ENCODE data around the gene IL20.

IL20 gene

GRCh38 chr1:206860165-206860564 lies 5.3 kb upstream of the IL20 start:
- no peak overlapping the region for H3K4me3 ChIP-seq (ENCODE audit: low read depth, low read length)
- no peak overlapping the region for H3K9ac ChIP-seq (ENCODE audit: low read depth, low read length)
- H3K9me3 ChIP-seq (ENCODE audit: control insufficient read depth, insufficient read depth, low read length): no peaks in the 10 kb centered on the region
- no peaks in the 10 kb centered on the region for H3K36me3 ChIP-seq (ENCODE audit: control insufficient read depth, insufficient read depth, low read length)
- no peaks in the 10 kb centered on the region for H3K4me1 ChIP-seq (ENCODE audit: control insufficient read depth, insufficient read depth, low read length)
- H3K27me3 ChIP-seq (ENCODE audit: control insufficient read depth, insufficient read depth, low read length): no peaks in the 10 kb centered on the region

GRCh38 chr1:206863266-206863665 lies 2.2 kb upstream of the IL20 start:
- Histone ChIP-seq H3K4me3 (ENCODE audit: low read depth, low read length) (no peak overlapping the region), H3K9me3 (ENCODE audit: control insufficient read depth, insufficient read depth, low read length) (no peaks in the 10 kb centered on the region), H3K4me1 (ENCODE audit: control insufficient read depth, insufficient read depth, low read length) (no peaks in the 10 kb centered on the region), H3K27me3 (ENCODE audit: control insufficient read depth, insufficient read depth, low read length) (peaks cover 6% of the 10 kb centered on the region), H3K9ac (ENCODE audit: low read depth, low read length) (no peak overlapping the region), H3K36me3 (ENCODE audit: control insufficient read depth, insufficient read depth, low read length) (no peaks in the 10 kb centered on the region)

GRCh38 chr1:206866062-206866461 lies 639 bp downstream of the IL20 start:
- no peak overlapping the region for H3K9ac ChIP-seq (ENCODE audit: low read depth, low read length)
- H3K4me3 ChIP-seq (ENCODE audit: low read depth, low read length): no peak overlapping the region
- H3K9me3 ChIP-seq (ENCODE audit: control insufficient read depth, insufficient read depth, low read length): no peaks in the 10 kb centered on the region
- H3K27me3 ChIP-seq (ENCODE audit: control insufficient read depth, insufficient read depth, low read length): peaks cover 6% of the 10 kb centered on the region
- no peaks in the 10 kb centered on the region for H3K4me1 ChIP-seq (ENCODE audit: control insufficient read depth, insufficient read depth, low read length)
- no peaks in the 10 kb centered on the region for H3K36me3 ChIP-seq (ENCODE audit: control insufficient read depth, insufficient read depth, low read length)

GRCh38 chr1:206867239-206867638 lies 1.8 kb downstream of the IL20 start:
- Histone ChIP-seq H3K9me3 (ENCODE audit: control insufficient read depth, insufficient read depth, low read length) (no peaks in the 10 kb centered on the region), H3K36me3 (ENCODE audit: control insufficient read depth, insufficient read depth, low read length) (no peaks in the 10 kb centered on the region), H3K4me3 (ENCODE audit: low read depth, low read length) (no peak overlapping the region), H3K4me1 (ENCODE audit: control insufficient read depth, insufficient read depth, low read length) (no peaks in the 10 kb centered on the region), H3K27me3 (ENCODE audit: control insufficient read depth, insufficient read depth, low read length) (peaks cover 6% of the 10 kb centered on the region), H3K9ac (ENCODE audit: low read depth, low read length) (no peak overlapping the region)

GRCh38 chr1:206867716-206868115 lies 2.3 kb downstream of the IL20 start:
- no peaks in the 10 kb centered on the region for H3K9me3 ChIP-seq (ENCODE audit: control insufficient read depth, insufficient read depth, low read length)
- H3K4me3 ChIP-seq (ENCODE audit: low read depth, low read length): no peak overlapping the region
- peaks cover 6% of the 10 kb centered on the region for H3K27me3 ChIP-seq (ENCODE audit: control insufficient read depth, insufficient read depth, low read length)
- H3K4me1 ChIP-seq (ENCODE audit: control insufficient read depth, insufficient read depth, low read length): no peaks in the 10 kb centered on the region
- H3K36me3 ChIP-seq (ENCODE audit: control insufficient read depth, insufficient read depth, low read length): no peaks in the 10 kb centered on the region
- no peak overlapping the region for H3K9ac ChIP-seq (ENCODE audit: low read depth, low read length)

- no peaks in the 10 kb centered on the region for H3K36me3 ChIP-seq (ENCODE audit: control insufficient read depth, insufficient read depth, low read length)
- H3K9ac ChIP-seq (ENCODE audit: low read depth, low read length): no peak overlapping the region
- no peaks in the 10 kb centered on the region for H3K4me1 ChIP-seq (ENCODE audit: control insufficient read depth, insufficient read depth, low read length)
- no peak overlapping the region for H3K4me3 ChIP-seq (ENCODE audit: low read depth, low read length)
- H3K9me3 ChIP-seq (ENCODE audit: control insufficient read depth, insufficient read depth, low read length): no peaks in the 10 kb centered on the region
- peaks cover 6% of the 10 kb centered on the region for H3K27me3 ChIP-seq (ENCODE audit: control insufficient read depth, insufficient read depth, low read length)
Measured at GRCh38 chr1:206868264-206868663, 2.8 kb downstream of the IL20 start.

GRCh38 chr1:206872139-206872538 lies 6.7 kb downstream of the IL20 start:
- Histone ChIP-seq H3K27me3 (ENCODE audit: control insufficient read depth, insufficient read depth, low read length) (peaks cover 2% of the 10 kb centered on the region), H3K36me3 (ENCODE audit: control insufficient read depth, insufficient read depth, low read length) (no peaks in the 10 kb centered on the region), H3K4me3 (ENCODE audit: low read depth, low read length) (no peak overlapping the region), H3K9me3 (ENCODE audit: control insufficient read depth, insufficient read depth, low read length) (no peaks in the 10 kb centered on the region), H3K4me1 (ENCODE audit: control insufficient read depth, insufficient read depth, low read length) (no peaks in the 10 kb centered on the region), H3K9ac (ENCODE audit: low read depth, low read length) (no peak overlapping the region)

GRCh38 chr1:206873603-206874188 lies 8.3 kb downstream of the IL20 start:
- no peaks in the 10 kb centered on the region for H3K9me3 ChIP-seq (ENCODE audit: control insufficient read depth, insufficient read depth, low read length)
- no peak overlapping the region for H3K4me3 ChIP-seq (ENCODE audit: low read depth, low read length)
- H3K27me3 ChIP-seq (ENCODE audit: control insufficient read depth, insufficient read depth, low read length): no peaks in the 10 kb centered on the region
- no peaks in the 10 kb centered on the region for H3K4me1 ChIP-seq (ENCODE audit: control insufficient read depth, insufficient read depth, low read length)
- H3K36me3 ChIP-seq (ENCODE audit: control insufficient read depth, insufficient read depth, low read length): no peaks in the 10 kb centered on the region
- no peak overlapping the region for H3K9ac ChIP-seq (ENCODE audit: low read depth, low read length)

- H3K9me3 ChIP-seq (ENCODE audit: control insufficient read depth, insufficient read depth, low read length): no peaks in the 10 kb centered on the region
- H3K9ac ChIP-seq (ENCODE audit: low read depth, low read length): no peak overlapping the region
- no peaks in the 10 kb centered on the region for H3K27me3 ChIP-seq (ENCODE audit: control insufficient read depth, insufficient read depth, low read length)
- H3K4me1 ChIP-seq (ENCODE audit: control insufficient read depth, insufficient read depth, low read length): no peaks in the 10 kb centered on the region
- H3K4me3 ChIP-seq (ENCODE audit: low read depth, low read length): no peak overlapping the region
- no peaks in the 10 kb centered on the region for H3K36me3 ChIP-seq (ENCODE audit: control insufficient read depth, insufficient read depth, low read length)
Measured at GRCh38 chr1:206875752-206876377, 10.4 kb downstream of the IL20 start.

- no peak overlapping the region for H3K4me3 ChIP-seq (ENCODE audit: low read depth, low read length)
- no peaks in the 10 kb centered on the region for H3K9me3 ChIP-seq (ENCODE audit: control insufficient read depth, insufficient read depth, low read length)
- H3K9ac ChIP-seq (ENCODE audit: low read depth, low read length): no peak overlapping the region
- no peaks in the 10 kb centered on the region for H3K36me3 ChIP-seq (ENCODE audit: control insufficient read depth, insufficient read depth, low read length)
- H3K27me3 ChIP-seq (ENCODE audit: control insufficient read depth, insufficient read depth, low read length): no peaks in the 10 kb centered on the region
- no peaks in the 10 kb centered on the region for H3K4me1 ChIP-seq (ENCODE audit: control insufficient read depth, insufficient read depth, low read length)
Measured at GRCh38 chr1:206878456-206878855, 13.0 kb downstream of the IL20 start.

- Histone ChIP-seq H3K4me3 (ENCODE audit: low read depth, low read length) (no peak overlapping the region), H3K27me3 (ENCODE audit: control insufficient read depth, insufficient read depth, low read length) (no peaks in the 10 kb centered on the region), H3K9me3 (ENCODE audit: control insufficient read depth, insufficient read depth, low read length) (no peaks in the 10 kb centered on the region), H3K4me1 (ENCODE audit: control insufficient read depth, insufficient read depth, low read length) (no peaks in the 10 kb centered on the region), H3K9ac (ENCODE audit: low read depth, low read length) (no peak overlapping the region), H3K36me3 (ENCODE audit: control insufficient read depth, insufficient read depth, low read length) (no peaks in the 10 kb centered on the region)
Measured at GRCh38 chr1:206880314-206880713, 14.9 kb downstream of the IL20 start.

GRCh38 chr1:206882555-206882954 lies 17.1 kb downstream of the IL20 start:
- H3K9ac ChIP-seq (ENCODE audit: low read depth, low read length): no peak overlapping the region
- no peak overlapping the region for H3K4me3 ChIP-seq (ENCODE audit: low read depth, low read length)
- H3K27me3 ChIP-seq (ENCODE audit: control insufficient read depth, insufficient read depth, low read length): no peaks in the 10 kb centered on the region
- no peaks in the 10 kb centered on the region for H3K4me1 ChIP-seq (ENCODE audit: control insufficient read depth, insufficient read depth, low read length)
- H3K9me3 ChIP-seq (ENCODE audit: control insufficient read depth, insufficient read depth, low read length): no peaks in the 10 kb centered on the region
- H3K36me3 ChIP-seq (ENCODE audit: control insufficient read depth, insufficient read depth, low read length): no peaks in the 10 kb centered on the region
